GM18909 (cell line): ENCODE data around the gene ZDHHC19.
"Not testable (repeated sequence)": the region's sequence is repeated elsewhere in the genome, so short reads cannot be mapped to it uniquely, and the experiment has no call there.

Experiments used
- ATAC-seq: cut with Tn5 transposase; IDR thresholded peaks from one replicate; pipeline ENCODE4 v1.9.1; 2021; ENCODE audit warnings: mild to moderate bottlenecking; ENCODE audit not compliant: unreplicated experiment, poor library complexity

ZDHHC19 gene

DNA sequence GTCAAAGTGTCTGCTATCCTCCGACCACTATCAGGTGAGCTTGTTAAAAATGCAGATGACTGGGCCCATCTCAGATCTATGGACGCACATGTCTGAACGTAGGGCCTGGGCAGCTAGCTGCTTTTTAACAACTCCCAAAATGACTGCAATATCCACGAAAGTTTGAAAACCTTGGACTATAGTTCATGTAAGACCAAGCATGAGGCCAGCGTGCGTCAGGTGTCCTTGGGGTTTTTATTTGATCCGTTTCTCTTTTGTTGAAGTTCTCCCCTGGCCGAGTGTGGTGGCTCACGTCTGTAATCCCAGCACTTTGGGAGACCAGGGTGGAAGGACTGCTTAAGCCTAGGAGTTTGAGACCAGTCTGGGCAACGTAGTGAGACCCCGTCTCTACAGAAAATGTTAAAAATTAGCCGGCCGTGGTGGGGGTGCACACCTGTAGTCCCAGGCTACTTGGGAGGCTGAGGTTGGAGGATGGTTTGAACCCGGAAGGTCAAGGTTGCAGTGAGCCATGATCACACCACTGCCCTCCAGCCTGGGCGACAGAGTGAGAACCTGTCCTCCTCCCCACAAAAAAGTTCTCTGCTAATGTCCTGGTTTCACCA is 14.7 kb upstream of the ZDHHC19 start:
- no peak for ATAC-seq

GRCh38 chr3:196225086-196225485 is 13.9 kb upstream of the ZDHHC19 start:
- no peak for ATAC-seq

- no peak for ATAC-seq
Observed at GRCh38 chr3:196222876-196223595, 11.8 kb upstream of the ZDHHC19 start.

DNA sequence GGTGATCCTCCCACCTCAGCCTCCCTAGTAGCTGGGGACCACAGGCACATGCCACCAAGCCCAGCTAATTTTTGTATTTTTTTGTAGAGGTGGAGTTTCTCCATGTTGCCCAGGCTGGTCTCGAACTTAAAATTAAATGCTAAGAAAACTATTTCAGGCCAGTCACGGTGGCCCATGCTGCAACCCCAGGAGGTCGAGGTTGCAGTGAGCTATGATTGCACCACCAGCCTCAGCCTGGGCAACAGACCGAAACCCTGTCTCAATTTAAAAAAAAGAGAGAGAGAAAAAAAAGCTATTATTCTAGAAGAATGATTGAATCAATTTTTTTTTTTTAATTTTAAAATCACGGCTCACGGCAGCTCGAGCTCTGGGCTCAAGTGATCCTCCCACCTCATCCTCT is 9.8 kb upstream of the ZDHHC19 start:
- no peak for ATAC-seq

DNA sequence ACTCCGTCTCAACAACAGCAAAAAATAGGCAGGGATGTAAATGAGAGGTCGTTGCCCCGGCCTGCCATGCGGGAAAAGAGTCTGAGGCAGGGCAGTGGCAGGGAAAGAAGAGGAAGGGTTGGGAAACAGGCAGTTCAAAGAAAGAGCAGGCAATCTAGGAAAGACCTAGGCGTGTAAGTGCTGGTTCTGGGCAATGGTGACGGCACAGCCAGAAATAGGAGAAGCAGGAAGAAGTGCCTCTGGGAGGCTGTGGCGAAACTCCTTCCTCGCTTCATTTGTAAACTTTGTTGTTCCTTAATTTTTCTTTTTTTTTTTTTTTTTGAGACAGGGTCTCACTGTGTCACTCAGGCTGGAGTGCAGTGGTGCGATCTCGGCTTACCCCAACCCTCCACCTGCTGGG is 9.4 kb upstream of the ZDHHC19 start:
- no peak for ATAC-seq

DNA sequence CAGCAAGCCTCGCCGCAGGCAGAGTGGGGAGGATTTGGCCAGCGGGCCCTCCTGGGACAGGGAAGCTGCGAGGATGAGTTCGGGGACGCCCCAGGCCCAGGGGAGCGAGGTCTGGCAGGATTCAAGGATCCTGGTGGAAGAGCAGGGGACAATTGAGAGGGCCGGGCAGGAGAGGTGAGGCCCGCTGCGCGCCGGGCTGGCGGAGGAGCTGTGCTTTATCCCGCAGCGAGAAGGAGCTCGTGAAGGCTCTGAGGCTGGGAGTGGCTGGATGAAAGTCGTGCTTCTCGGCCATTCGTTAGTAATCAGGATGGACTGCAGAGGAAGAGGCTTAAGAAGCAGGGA is 8.7 kb upstream of the ZDHHC19 start:
- no peak for ATAC-seq

- ATAC-seq, result peak; percentile 70
Observed at GRCh38 chr3:196219194-196219969, 8.2 kb upstream of the ZDHHC19 start.

GRCh38 chr3:196218155-196218712 is 7.0 kb upstream of the ZDHHC19 start:
- ATAC-seq, result no peak

DNA sequence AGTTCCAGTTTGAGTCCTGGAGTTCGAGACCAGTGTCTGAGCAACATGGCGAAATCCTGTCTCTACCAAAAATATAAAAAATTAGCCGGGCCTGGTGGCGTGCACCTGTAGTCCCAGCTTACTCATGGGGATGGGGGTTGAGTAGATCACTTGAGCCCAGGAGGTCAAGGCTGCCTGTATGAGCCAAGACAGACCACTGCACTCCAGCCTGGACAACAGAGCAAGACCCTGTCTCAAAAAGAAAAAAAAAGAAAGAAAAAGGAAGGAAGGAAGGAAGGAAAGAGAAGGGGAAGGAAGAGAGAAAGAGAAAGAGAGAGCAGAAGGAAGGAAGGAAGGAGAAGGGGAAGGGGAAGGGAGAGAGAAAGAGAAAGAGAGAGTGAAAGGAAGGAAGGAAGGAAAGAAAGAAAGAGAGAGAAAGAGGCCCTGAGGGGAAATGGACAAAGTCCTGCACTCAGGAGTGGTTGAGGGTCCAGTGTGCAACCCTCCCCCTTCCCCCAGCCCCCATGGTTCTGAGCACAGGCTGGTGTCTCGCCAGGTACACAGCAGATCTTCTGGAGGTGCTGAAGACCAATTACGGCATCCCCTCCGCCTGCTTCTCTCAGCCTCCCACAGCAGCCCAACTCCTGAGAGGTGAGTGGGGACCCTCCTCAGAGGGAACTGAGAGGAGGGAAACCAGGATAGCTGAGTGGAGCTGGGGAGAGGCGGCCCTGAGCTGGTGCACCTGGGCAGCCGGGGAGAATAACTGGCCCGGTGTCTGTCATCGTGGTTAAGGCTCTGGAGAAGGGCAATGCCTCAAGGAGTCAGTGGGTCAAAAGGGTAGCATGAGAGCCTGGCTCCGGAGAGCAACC is 6.3 kb upstream of the ZDHHC19 start:
- no peak for ATAC-seq

DNA sequence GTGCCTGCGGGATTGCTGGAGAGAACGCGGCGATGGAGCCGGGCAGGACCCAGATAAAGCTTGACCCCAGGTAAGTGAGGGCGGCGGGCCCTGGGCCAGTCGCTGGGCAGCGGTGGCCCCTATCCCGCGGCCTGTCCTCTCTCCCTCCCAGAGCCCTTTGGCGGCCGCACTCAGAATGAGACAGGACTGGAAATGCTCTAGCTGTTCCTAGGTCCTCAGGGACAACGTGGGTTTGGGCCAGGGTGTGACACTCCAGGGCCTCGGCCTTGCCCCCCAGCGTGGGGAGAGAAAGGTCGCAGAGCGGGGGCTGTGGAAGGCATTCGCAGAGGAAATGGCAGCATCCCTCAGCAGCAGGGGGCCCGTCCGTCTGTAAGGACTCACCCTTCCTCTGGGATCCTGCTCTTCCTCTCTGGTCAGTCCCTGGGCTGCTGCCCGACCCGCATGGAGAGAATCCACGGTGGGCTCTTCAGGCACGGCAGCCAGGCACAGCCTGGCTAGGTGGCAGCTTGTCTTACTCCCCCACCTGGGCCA is 5.5 kb upstream of the ZDHHC19 start:
- no peak for ATAC-seq

DNA sequence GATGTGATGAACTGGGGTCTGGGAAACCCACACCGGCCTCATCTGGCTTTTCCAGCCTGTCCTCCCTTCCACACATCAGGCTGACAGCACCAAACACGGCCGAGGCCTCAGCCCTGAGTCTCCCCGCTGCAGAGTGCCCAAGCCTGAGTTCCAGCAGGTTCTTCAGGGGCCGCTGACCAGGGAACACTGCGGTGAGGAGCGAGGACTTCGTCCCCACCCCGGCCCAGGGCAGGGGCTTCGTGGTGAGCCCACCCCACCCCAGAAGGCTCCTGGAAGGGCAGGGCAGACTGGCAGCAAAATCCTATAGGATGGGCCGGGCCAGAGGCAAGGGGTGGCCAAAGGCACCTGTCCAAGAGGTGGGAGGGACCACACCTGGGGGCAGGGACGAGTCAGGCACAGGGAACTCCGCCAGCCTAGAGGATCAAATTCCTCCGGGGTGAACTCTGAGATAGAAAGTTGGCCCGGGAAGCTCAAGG is 4.9 kb upstream of the ZDHHC19 start, which contains the start of gene SLC51A:
TSS of gene SLC51A (plus strand) at position 446 of the 476 bp plus-strand sequence. CDS start 179 bp downstream, outside the sequence.
- ATAC-seq, result no peak

GRCh38 chr3:196215493-196216020 is 4.4 kb upstream of the ZDHHC19 start:
- ATAC-seq, result no peak

DNA sequence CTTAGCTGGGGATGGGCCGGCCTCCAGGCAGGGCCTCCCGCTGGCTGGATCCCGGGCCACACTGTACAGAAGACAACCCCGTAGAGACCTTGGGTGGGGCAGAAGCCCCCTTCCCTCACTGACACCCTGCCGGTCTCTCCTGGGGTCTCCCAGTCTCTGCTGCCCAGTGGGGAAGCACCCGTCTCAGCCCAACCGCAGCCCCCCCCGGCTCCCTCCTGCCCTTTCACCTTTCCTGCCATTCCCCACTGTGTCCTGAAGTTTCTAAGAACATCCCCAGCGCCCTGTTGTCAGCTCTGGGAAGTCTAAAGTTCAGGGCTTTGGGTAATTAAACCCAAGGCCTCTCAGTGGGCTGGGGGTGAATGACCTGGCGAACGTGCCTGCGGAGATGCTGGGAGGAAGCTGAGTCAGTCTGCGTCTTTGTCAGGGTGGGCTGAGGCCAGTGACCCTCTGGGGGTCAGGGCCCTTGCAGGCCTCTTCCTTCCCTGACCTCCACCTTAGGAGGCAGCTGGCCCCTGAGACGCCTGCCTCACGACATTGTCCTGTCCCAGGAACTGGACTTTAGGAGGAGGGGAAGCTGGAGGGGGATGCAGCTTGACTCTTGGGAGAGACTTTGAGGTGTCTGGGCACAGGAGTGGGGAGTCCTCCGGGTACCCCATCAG is 3.7 kb upstream of the ZDHHC19 start:
- ATAC-seq, result no peak

DNA sequence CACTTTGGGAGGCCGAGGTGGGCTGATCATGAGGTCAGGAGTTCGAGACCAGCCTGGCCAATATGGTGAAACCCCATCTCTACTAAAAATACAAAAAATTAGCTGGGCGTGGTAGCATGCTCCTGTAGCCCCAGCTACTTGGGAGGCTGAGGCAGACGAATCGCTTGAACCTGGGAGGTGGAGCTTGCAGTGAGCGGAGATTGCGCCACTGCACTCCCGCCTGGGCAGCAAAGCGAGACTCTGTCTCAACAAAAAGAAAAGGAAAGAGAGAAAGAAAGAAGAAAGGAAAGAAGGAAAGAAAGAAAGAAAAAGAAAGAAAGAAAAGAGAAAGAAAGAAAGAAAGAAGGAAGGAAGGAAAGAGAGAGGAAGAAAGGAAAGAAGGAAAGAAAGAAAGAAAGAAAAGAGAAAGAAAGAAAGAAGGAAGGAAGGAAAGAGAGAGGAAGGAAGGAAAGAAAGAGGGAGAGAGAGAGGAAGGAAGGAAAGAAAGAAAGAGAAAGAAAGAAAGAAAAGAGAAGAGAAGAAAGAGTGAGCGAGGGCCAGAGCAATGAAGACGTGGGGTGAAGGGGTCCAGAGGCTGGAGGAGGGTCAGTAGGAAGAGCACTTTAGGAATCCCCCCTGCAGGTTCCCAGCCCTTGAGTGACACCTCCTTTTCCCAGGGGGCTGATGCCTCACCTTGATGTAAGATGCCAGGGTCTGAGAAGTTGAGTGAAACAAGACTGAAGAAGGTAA is 1.1 kb downstream of the ZDHHC19 start:
- not testable (repeated sequence) for ATAC-seq

- ATAC-seq, result no peak
Observed at GRCh38 chr3:196208942-196209695, 2.1 kb downstream of the ZDHHC19 start.

DNA sequence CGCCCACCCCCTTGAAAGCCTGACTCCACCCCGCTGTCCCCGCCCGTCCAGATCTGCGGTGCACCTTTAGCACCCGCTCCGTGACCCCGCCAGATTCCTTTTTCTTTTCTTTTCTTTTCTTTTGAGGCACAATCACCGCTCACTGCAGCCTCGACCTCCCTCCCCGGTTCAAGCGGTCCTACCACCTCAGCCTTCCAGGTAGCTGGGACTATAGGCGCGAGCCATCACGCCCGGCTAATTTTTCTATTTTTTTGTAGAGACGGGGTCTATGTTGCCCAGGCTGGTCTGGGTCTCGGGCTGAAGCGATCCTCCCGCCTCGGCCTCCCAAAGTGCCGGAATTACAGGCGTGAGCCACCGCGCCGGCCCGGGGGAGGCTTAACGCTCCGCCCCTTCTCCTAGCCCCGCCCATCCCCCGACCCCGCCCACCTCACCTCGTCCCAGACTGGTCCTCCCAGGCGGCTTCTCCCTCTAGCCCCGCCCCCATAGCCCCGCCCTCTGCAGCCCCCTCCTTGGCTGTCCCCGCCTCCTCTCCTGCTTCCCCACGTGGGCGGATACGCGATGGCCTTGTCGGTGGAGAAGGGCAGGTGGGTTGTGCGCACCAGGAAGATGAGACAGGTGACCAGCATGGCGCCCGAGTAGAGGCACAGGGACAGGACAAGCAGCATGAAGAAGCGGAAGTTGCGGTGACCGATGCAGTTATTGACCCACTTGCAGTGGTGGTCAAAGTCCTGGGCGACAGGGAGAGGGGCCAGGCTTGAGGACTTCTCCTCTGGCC is 3.2 kb downstream of the ZDHHC19 start:
- no peak for ATAC-seq
